Inferior parietal cortex (tissue), 1 donor: ENCODE measurements around the gene MAMLD1.
A peak's percentile ranks its signal among the peaks of the same experiment; 100 is the strongest.

Source experiments
- DNase-seq: peaks from one replicate; pipeline ENCODE4 v3.0.0-alpha.2; 2016; ENCODE audit errors: extremely low spot score

The MAMLD1 gene

GRCh38 chrX:150502091-150502490 is 139.0 kb downstream of the MAMLD1 start:
- no peak for DNase-seq

- DNase-seq, result no peak
These were observed 140.1 kb downstream of the MAMLD1 start for GRCh38 chrX:150502979-150503897.

- DNase-seq, result no peak
These were observed 140.7 kb downstream of the MAMLD1 start for GRCh38 chrX:150503898-150504219.

GRCh38 chrX:150504397-150505182 is 141.5 kb downstream of the MAMLD1 start:
- peak; percentile 30 for DNase-seq

- DNase-seq, result no peak
These were observed 142.9 kb downstream of the MAMLD1 start for GRCh38 chrX:150506020-150506419.

GRCh38 chrX:150506486-150506885 is 143.4 kb downstream of the MAMLD1 start:
- no peak for DNase-seq

GRCh38 chrX:150507251-150507856 is 144.2 kb downstream of the MAMLD1 start:
- DNase-seq, result no peak

- DNase-seq, result no peak
These were observed 144.9 kb downstream of the MAMLD1 start for GRCh38 chrX:150508018-150508417.

GRCh38 chrX:150508451-150509367 is 145.6 kb downstream of the MAMLD1 start:
- DNase-seq, result peak; percentile 36

- no peak for DNase-seq
These were observed 146.6 kb downstream of the MAMLD1 start for GRCh38 chrX:150509703-150510102.

- DNase-seq, result no peak
These were observed 149.4 kb downstream of the MAMLD1 start for GRCh38 chrX:150512461-150512901.

- DNase-seq, result no peak
These were observed 150.4 kb downstream of the MAMLD1 start for GRCh38 chrX:150513544-150513943.

- no peak for DNase-seq
These were observed 151.3 kb downstream of the MAMLD1 start for GRCh38 chrX:150514462-150514861.

GRCh38 chrX:150515801-150516200 is 152.7 kb downstream of the MAMLD1 start:
- DNase-seq, result no peak

GRCh38 chrX:150517303-150517910 is 154.3 kb downstream of the MAMLD1 start:
- no peak for DNase-seq

GRCh38 chrX:150522494-150522893 is 159.4 kb downstream of the MAMLD1 start:
- no peak for DNase-seq

GRCh38 chrX:150525061-150525919 is 162.2 kb downstream of the MAMLD1 start:
- peak; percentile 68 for DNase-seq

- DNase-seq, result no peak
These were observed 163.6 kb downstream of the MAMLD1 start for GRCh38 chrX:150526692-150527091.

- DNase-seq, result no peak
These were observed 164.0 kb downstream of the MAMLD1 start for GRCh38 chrX:150527108-150527507.

GRCh38 chrX:150529587-150529986 is 166.5 kb downstream of the MAMLD1 start:
- no peak for DNase-seq
